HG03457 (cell line): Measurements from ENCODE around the gene CHRM1.

Experiments
- ATAC-seq: cut with Tn5 transposase; IDR thresholded peaks from one replicate; pipeline ENCODE4 v1.9.1; 2021; ENCODE audit warnings: moderate number of reproducible peaks; ENCODE audit not compliant: unreplicated experiment

The CHRM1 gene

DNA sequence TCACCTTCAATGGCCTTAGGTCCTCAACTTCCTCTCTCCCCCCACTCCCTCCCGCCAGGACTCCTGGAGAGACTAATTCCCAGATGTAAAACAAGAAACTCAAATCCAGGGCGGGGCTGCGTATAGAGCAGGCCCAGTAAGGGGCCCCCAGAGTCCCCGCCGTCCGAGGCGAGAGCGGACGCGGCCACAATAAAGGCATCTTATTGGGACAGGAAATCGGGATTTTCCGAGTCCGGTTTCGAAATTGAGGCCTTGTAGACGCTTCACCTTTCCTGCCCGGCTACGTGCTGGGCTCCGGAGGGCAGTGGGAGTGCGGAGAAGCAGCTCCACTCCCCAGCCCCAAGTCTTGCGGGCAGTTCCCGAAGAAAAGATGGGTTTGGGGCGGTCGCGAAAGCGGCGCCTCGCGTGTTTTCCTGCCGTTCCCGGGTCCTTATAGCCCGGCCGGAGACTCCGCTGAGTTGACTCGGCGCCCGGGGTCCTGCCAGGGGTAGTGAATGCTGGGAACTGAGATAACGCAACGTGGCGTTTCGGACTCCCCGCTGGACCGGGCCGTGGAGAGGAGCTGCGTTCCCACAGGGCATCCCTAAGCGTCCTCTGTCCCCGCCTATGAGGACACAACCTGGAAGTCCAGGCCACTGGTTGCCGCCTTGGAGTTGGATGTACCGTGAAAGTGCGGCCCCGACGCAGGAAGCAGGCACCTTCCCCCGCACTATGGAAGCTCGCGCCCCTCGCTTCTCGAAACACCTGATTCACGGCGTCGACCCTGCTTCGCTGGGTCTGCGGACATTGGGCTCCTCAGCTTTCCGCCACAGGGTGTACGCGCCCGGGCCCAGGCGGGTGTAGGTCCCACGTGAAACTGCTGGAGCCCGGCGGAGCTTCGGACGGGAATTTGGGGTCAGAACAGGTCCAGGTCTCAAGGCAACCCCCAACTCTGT lies 4.8 kb upstream of the CHRM1 start:
- no peak for ATAC-seq

DNA sequence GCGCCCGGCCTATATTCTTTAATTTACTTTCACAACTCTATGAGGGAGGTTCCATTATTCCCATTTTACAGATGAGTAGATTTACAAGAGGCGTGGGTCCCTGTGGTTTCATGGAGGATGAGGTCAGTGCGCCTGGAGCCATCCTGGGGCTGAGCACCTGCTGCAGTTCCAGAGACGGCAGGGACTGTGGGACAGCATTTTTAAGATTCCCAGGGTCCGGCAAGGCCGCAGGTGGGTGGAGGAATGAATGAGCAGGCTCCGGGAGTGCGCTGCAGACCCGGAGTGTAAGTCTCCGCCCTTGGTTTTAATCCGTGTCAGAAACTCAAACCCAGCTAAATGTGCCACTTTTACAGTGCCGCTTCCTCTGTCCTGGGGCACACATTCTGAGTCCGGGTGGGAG lies 4.1 kb upstream of the CHRM1 start:
- ATAC-seq, result no peak

DNA sequence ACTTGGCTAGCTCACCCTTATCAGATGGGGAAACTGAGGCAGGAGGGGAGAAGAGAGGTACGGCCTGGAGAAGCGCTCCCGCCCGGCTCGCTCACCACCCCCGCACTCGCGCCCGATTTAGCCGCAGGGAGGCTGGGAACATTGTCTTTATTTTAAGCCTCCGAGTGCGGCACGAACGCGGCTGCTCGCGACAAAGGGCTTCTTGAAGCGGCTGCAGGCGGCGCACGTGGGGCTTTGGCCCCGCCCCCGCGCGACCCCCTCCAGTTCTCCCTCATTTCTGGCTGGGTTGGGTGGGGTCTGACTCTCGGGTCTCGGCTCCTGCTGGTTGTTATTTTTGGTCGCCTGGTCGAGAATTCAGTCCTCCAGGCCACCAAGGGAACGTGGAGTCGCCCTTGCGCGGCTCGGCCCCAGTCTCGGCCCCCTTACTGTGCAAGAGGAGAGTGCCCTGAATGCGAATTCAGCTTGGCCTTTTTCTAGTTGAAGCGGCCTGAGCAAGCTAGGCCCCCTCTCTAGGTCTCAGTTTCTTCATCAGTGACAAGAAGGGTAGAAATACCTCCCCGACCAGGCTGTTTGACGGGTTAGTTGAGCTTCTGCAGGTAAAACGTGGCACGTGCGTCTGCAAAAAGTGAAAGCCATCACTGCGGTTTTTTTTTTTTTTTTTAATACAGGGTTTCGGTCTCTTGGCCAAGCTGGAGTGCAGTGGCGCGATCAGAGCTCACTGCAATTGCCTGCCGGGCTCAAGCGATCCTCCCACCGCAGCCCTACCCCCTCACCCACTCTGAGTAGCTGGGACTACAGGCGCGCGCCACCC lies 2.6 kb upstream of the CHRM1 start:
- ATAC-seq, result no peak

DNA sequence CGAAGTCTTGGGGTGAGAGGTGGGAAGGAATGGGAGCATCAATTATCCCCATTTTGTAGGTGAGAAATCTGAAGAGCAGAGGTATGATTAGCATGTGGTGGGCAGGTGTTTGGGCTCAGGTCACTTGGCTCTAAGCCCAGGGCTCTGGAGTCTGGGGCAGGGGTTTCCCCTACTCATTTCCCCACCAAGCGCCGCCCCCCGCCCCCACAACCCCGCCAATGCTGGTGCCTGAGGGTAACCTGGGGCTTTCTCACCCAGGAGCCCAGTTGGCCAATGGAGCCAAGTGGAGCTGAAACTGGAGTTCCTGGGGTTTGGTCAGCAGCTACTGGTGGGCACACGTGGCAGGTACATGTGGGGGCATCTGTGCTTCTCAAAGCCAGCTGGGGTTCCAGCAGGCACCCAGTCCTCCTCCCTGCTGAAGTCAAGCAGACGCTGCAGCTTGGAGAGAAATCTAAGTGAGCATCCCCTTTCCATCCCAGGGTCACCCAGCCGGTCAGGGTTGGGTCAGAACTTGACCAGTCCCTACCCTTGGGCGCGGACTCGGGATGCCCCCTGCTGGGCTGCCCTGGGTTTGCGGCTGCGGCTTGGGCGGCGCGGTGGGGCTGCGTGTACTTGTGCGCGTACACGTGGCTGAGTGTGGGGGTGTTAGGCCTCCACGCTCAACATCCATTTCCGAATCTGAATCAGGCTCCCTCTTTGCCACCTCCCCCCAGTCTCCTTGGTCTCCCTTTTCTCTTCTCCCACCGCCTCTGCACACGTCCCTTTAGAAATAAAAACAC lies 1.7 kb upstream of the CHRM1 start:
- ATAC-seq, result no peak

DNA sequence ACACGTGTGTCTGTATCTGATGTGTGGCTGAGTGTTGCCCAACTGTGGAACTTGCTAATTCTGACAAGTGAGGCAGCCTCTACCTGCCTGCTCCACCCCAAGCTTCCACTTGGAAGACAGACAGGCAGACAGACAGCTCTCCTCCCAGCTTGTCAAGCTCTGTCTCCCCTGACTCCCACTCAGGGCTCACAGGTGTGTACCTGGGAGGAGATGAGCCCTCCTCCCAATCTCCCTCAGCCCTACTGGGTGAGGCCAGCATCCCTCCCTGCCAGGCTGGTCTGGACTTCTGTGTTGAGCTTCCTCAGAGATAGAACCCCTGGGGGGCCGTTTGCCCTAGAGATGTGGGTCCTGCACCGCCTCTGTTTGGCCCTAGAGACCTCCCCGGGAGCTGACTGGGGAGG lies 1.0 kb upstream of the CHRM1 start:
- no peak for ATAC-seq

DNA sequence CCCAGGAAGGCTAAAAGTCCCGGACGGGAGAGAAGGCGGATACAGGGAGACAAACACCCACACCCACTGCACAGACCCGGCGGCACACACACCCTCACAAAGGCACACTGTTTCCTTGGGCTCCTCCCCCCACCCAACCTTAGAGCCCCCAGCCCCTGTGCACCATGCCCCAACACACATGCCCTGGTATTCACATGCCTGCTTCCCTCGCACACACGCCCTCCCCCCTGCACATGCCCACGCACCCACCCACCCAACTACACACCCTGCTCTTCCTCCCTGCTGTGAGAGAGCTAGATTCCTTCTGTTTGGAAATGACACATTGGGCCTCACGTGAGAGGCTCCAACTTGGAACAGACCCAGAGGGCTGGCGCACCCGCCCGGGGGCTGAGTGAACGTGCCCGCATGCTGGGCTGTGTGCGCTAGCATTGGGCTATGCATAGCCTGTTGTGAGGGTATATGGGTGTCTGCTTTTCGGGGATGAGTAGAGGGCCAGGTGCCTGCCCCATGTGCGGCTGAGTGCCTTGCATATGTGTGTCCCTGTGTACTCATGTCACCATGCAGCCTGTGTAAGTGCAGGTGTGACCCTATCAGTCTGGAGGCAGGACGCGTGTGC lies 518 bp upstream of the CHRM1 start:
- no peak for ATAC-seq

DNA sequence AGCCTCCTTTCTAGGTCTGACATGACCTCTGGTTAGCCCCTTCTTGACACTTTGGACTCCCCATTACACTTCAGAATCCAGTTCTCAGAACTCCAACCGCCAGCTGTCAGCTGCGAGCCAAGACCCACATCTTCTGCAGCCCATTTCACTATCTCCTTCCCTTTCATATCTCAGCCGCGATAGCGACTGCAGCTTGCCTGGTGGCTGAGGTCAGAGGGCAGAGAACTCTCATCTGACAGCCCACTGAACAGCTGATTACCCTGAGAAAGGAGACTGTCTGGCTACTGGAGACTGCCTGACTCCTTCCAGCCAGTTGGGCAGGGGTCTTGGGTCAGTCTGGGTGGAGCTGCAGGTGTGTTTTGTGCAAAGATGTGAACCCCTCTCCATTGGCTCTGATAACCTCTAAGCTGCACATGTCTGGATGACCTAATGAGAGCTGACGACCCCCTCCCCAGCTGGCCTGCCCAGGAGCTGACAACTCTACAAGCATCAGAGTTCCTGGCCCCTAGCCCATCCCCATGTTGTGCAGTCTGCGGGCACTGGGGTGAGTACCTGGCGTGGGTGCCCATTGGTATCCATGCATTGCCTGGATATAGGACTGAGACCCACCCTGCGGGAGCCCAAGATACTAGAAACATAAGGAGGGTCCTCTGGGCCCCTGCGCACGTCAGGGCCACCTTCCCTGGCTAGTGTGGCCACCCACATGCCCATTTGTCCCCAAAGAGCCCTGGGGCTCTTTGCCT lies 1.1 kb downstream of the CHRM1 start:
- ATAC-seq, result no peak

DNA sequence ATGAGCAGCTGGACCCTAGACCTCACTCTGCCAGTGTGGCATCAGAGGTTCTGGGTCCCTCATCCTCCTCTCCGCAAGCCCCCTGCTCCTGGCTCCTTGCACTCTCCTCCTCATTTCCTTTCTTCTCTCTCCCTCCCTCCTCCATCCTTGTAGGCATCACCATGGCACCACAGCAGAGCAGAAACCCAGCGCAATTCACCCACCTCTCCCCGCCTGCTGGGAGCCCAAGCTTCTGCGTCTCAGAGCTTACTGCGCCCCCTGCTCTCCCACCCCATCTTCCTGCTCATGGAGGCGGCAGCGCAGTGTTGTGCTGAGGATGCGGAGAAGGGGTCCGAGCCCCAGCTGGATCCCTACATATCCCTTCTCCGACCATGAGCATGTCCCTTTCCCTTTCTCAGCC lies 1.7 kb downstream of the CHRM1 start:
- ATAC-seq, result no peak

DNA sequence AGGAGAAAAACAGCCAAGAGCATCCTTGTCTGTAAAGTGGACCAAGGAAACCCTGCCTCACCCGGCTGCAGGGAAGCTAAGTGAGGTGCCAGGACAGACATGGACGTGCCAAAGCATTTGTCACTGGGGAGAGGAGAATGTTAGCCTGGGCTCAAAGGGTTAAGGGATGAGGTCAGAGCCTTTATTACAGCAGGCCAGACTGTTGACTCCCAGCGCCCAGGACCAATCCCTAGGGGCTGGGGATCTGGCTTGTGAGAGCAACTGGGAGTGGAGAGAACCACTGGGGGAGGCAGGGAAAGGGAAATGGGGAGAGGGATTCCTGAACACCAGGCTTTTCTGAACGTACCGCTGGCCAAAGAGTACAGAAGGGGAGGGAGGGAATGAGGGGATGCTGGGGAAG lies 2.6 kb downstream of the CHRM1 start:
- no peak for ATAC-seq

DNA sequence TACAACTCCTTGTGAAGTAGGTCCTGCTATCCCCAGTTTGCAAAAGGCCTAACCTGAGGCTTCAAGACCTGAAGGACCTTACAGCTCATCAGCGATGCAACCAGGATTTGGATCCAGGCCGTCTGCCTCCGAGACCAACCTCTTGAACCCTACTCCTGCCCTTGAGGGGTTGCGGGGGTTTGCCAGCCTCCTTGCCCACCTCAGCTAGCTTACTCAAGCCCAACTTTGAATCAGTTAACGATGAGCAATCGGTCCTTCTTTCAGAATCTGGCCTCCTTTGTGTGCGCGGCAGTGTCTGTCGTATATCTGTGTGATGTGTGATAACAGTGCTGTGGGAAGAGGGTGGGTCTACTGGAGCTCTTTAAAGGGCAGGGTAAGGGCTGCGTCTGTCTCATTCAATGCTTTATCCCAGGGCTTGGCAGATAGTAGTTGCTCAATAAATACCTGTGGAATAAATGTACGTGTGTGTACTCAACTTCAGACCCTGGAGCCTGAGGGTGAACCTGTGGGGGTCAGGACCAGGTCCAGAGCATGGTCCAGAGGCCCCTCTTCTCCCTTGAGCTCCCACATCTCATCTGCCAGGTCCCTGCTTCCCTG lies 3.2 kb downstream of the CHRM1 start:
- ATAC-seq, result no peak

DNA sequence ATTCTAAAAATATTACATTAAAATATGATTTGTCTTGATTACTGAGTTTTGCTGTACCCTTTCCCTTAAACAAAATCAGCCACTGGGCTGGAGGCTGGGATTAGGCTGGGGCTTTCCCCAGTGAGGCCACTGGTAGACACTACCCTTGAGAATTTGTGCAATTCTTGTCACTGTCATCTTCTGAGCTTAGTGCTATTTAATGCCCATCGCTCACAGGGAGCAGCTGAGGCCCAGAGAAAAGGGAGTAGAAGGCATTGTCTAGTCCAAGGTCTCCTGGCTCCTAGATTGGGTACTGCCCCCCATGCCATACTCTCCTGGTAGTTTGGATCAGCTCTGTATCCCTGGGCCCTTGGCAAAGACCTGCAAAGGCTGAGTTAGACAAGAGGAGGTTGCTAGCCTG lies 6.7 kb downstream of the CHRM1 start:
- no peak for ATAC-seq

DNA sequence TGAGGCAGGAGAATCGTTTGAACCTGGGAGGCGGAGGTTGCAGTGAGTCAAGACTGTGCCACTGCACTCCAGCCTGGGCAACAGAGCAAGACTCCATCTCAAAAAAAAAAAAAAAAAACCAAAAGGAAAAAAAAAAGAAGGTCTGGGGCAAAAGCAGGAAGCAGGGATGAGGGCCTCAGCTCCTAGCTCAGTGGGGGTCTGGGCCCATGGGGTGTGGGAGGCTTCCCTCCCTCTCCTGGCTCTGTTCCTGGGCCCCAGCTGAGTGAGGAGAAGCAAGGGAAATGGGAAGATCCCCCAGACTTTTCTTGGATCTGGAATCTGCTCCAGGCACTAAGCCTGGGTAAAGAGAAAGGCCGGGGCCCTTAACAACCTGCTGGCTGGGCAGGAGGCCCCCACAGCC lies 8.9 kb downstream of the CHRM1 start:
- ATAC-seq, result no peak

DNA sequence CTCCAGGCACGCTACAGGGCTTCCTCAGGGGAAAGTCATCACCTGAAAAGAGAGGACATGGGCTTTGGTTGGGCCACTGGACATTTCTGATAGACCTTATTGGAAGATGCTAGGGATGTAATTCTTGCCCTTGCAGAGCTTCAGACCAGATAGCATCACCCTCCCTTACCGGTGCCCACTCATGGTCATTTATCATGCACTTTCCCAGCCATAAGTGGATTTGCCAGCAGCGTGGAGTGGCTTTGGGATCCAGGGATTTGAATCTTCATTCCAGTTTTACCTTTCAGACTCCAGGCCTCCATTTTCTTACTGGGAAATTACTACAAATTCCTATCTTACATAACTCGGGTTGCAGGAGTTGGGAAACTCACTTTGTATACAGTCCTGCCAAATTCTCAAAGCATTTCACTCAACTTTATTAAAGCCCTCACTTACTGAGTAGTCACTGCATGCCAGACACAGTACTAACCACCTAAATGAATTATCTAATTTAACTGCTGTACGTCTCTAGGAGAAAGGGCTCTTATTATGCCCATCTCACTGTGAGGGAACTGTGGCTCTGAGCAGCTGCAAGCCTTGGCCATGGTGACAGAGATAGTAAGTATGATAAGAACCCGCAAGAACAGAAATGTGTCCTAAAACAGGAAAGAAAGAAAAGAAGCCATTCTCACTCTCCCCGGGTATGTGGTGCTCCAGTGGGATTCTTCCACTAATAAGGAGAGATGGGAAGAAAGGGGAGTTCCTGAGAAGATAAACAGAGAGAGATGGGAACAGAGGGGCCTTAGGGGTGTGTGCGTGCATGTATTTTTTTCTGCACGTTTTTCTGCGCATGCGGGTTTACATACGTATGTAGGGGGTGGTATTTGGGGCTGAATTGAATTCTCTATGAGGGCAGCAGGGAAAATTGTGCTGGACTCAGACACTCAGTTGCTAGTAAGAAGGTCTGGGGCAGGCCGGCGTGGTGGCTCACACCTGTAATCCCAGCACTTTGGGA lies 9.7 kb downstream of the CHRM1 start:
- ATAC-seq, result no peak

DNA sequence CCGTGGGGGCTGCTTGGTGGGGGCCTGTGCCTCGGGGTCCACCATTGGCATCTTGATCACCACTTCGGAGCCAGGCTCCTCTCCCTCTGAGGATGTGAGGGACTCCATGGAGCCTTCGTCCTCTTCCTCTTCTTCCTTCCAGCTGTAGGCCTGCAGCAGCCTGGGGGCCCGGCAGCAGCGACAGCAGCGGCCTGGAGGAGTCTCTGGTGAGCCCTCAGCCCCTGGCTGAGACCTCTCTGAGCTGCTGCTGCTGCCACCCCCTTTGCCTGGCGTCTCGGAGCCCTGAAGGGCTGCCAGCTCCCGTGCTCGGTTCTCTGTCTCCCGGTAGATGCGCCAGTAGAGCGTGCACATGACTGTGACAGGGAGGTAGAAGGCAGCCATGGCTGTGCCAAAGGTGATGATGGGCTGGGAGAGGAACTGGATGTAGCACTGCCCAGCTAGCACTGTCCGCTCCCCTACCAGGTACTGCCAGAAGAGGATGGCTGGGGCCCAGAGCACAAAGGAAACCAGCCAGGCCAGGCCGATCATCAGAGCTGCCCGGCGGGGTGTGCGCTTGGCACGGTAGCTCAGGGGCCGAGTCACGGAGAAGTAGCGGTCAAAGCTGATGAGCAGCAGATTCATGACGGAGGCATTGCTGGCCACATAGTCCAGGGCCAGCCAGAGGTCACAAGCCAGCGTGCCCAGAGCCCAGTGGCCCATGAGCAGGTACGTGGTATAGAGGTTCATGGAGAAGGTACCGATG lies 10.9 kb downstream of the CHRM1 start:
- ATAC-seq, result no peak

DNA sequence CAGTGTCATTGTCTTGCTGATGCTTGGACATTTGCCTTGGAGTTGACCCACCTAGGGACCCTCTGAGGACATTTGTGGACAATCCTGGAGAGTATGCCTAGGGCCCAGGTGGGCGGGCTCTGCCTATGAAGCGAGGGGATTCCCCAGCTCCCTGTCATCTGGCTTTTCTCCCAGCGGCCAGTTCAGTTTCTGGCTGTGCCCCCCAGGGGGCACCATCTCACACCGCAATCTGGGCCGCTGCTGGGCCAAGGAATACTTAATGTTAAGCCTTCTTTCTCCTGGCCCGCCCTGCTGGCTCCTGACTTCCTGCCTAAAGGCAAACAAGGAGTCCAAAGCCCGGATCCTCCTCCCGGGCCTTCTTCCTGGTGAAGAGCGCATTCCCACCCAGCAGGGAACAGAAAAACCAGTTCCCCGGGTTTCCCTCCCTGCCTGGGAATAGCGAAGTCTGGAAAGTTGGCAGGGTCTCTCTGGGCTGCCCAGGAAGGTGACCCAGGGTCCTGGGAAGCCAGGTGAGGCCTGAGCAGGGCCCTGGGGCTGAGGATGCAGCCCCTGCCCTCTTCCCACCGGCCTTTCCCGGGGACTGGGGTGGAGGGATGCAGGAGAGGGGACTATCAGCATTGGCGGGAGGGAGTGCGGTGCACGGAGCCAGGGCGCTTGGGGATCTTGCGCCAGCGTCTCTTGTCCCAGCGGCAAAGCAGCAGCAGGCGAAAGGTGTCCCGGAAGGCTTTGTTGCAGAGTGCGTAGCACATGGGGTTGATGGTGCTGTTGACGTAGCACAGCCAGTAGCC lies 11.9 kb downstream of the CHRM1 start:
- no peak for ATAC-seq

DNA sequence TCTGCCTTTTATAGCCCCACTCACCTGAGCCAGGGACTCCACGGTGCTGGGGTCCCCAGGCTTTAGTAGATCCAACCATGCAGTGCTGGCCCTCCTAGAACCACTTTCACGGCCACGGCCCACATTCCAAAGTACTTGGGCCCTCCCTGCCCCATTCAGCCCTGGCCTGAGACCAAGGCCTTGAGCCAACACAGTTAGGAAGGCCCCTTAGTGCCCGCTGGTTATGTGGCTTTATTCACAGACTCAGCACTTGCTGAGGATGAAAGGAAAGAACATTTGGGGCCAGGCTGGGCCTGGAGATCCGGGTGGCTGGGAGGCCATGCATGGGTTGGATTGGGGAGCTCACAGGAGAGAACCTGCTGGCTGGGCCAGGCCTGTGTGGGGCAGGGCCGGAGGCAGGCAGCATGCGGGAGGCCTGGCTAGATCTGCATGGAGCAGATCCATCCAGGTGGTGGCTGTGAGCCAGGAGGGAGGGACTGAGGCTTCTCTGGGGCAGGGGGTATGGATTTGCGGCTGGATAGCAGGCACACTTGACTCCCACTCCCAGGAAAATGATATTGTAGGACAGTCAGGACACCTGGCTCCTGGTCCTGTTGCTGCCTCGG lies 12.6 kb downstream of the CHRM1 start:
- ATAC-seq, result no peak
